ENCODE data around the gene FERMT2. TPM values are rescaled to one million over a fixed set of nuclear protein-coding genes. Genes with fewer than 3 reads are reported as not detected.

The FERMT2 gene
- total and polyA plus RNA-seq, 8 donors, result 10.4 to 27.9 (median 16.6) TPM

DNA sequence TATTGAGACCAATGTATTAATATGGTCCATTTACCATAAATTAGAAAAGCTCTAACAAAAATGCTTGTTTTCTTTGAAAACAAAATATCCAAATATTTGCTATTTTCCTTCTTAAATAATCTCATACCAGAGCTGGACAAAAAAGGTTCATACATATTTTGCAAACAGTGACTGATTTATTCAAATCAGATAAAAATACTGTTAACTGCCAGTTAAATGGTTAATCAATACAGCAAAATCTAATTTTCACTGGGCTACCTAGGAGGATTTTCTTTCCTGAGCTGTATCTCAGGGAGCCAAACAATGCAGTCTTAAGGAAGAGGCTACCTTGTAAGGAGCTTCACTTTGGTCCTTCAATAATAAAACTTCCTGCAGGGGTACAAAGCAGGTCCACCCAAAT is 2.0 kb downstream of the FERMT2 start:
- no peak for FAIRE-seq
- H3K27ac ChIP-seq, result no peak overlapping the region
- intact Hi-C loops (cut with DNase I), result no loop called here
- no peaks in the 10 kb centered on the region for H3K36me3 ChIP-seq
- ATAC-seq, result no peak
- DNase-seq, result no peak
- peak overlapping the region in 1 of 4 donors; percentile 94 for H3K4me3 ChIP-seq
- no peaks in the 10 kb centered on the region for H3K27me3 ChIP-seq
- TF ChIP-seq CTCF (IDR thresholded peaks at IDR 0.05), result no peak
- peaks cover 0 to 16% (median 7%) of the 10 kb centered on the region in 3 donors for H3K4me1 ChIP-seq
- H3K9me3 ChIP-seq, result no peaks in the 10 kb centered on the region

DNA sequence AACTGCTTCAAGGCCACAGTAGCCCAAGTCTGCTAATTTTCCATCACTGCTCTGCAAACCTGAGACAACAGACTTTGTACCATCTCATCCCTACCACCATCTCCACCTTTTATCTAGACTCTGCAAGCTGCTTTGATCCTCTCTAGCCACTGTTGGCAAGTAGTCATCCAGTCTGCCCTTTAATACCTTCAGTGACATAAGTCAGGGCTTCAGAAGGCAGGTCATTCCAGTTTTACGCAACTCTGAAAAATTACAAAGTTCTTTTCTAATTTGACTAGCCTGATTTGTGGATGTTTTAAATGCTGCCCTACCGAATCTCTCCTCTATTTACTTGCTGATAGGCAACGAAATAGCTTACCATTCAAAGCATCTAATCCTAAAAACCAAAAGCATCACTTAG is 2.8 kb downstream of the FERMT2 start:
- no peak for FAIRE-seq
- intact Hi-C loops (cut with DNase I), result no loop called here
- no peak for DNase-seq
- Histone ChIP-seq H3K4me1 (peaks cover 0 to 16% (median 7%) of the 10 kb centered on the region in 3 donors), H3K4me3 (no peak overlapping the region), H3K9me3 (no peaks in the 10 kb centered on the region), H3K27ac (no peak overlapping the region), H3K27me3 (no peaks in the 10 kb centered on the region), H3K36me3 (no peaks in the 10 kb centered on the region)
- TF ChIP-seq CTCF (IDR thresholded peaks at IDR 0.05), result no peak
- ATAC-seq, result no peak
- 51 to 58% methylated on average over 3 of the region's 3 CpGs for WGBS, 2 donors

- no peak for DNase-seq
- H3K9me3 ChIP-seq, result no peaks in the 10 kb centered on the region
- H3K27me3 ChIP-seq, result no peaks in the 10 kb centered on the region
- 89 to 92% methylated on average over 2 of the region's 2 CpGs for WGBS, 2 donors
- no peak for ATAC-seq
- no peak for TF ChIP-seq CTCF (IDR thresholded peaks at IDR 0.05)
- H3K4me1 ChIP-seq, result peaks cover 0 to 7% (median 3%) of the 10 kb centered on the region in 3 donors
- H3K4me3 ChIP-seq, result no peak overlapping the region
- H3K27ac ChIP-seq, result no peak overlapping the region
- FAIRE-seq, result no peak
- no peaks in the 10 kb centered on the region for H3K36me3 ChIP-seq
- intact Hi-C loops (cut with DNase I), result no loop called here
Observed at GRCh38 chr14:52944254-52944653, 6.6 kb downstream of the FERMT2 start.

- WGBS, 2 donors, result 54 to 65% methylated on average over 1 of the region's 1 CpG
- intact Hi-C loops (cut with DNase I), result no loop called here
- Histone ChIP-seq H3K27me3 (no peaks in the 10 kb centered on the region), H3K27ac (no peak overlapping the region), H3K4me1 (peaks cover 0 to 3% (median 0%) of the 10 kb centered on the region in 3 donors), H3K9me3 (no peaks in the 10 kb centered on the region), H3K36me3 (no peaks in the 10 kb centered on the region), H3K4me3 (no peak overlapping the region)
- no peak for ATAC-seq
- no peak for FAIRE-seq
- no peak for TF ChIP-seq CTCF (IDR thresholded peaks at IDR 0.05)
- no peak for DNase-seq
Observed at GRCh38 chr14:52939427-52939826, 11.4 kb downstream of the FERMT2 start.

GRCh38 chr14:52937869-52938268 is 13.0 kb downstream of the FERMT2 start:
- no peak for ATAC-seq
- H3K27me3 ChIP-seq, result no peaks in the 10 kb centered on the region
- no peaks in the 10 kb centered on the region for H3K9me3 ChIP-seq
- WGBS, 2 donors, result 92 to 94% methylated on average over 3 of the region's 3 CpGs
- intact Hi-C loops (cut with DNase I), result no loop called here
- H3K4me3 ChIP-seq, result no peak overlapping the region
- no peaks in the 10 kb centered on the region for H3K36me3 ChIP-seq
- DNase-seq, result no peak
- no peak for FAIRE-seq
- H3K4me1 ChIP-seq, result peaks cover 0 to 4% (median 3%) of the 10 kb centered on the region in 3 donors
- no peak for TF ChIP-seq CTCF (IDR thresholded peaks at IDR 0.05)
- H3K27ac ChIP-seq, result no peak overlapping the region
